Dedifferentiated amniotic fluid mesenchymal stem cell (primary cell): ENCODE data around the gene CNTNAP5.

Source experiments
- DNase-seq: peaks from one replicate; pipeline ENCODE4 v3.0.0-alpha.2; 2016; ENCODE audit errors: extremely low spot score

Gene CNTNAP5

DNA sequence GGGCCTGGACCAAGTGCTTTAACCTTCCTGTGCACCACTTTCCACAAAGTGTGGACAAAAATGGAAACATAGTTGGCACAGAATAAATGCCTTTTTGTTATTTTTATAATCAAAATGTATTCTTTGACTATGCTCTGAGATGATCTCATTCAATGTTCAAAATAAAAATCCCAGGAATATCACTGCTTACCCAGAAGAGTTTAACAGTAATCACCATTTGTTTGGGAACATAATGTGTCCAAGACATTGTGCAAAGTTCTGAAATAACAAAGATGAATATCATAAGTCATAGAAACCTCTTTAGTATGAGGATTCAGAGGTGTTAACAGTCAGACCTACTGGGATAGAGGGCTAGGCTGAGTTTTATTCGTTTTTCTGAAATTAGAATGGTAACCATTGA lies 668.1 kb downstream of the CNTNAP5 start:
- no peak for DNase-seq

GRCh38 chr2:124698979-124699565 lies 674.0 kb downstream of the CNTNAP5 start:
- no peak for DNase-seq

DNA sequence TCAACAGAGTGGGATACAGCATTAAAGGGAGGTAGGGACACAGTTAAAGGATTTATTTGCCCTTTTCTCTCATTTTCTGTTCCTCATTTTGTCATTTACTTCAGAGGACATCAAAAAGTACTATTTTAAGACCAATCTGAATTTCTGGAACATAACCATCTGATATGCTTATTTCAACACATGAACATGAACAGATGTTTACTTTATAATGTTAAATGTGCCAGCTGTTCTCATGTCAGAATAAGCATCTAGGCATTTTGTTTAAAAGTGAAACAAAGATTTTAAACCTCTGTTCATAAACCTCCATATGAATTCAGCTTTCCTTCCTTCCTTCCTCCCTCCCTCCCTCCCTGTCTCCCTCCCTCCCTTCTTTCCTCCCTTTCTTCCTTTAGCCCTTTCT lies 677.7 kb downstream of the CNTNAP5 start:
- DNase-seq: no peak

GRCh38 chr2:124704071-124704925 lies 679.2 kb downstream of the CNTNAP5 start:
- DNase-seq: no peak

GRCh38 chr2:124708661-124709060 lies 683.6 kb downstream of the CNTNAP5 start:
- no peak for DNase-seq

GRCh38 chr2:124713969-124714368 lies 688.9 kb downstream of the CNTNAP5 start:
- no peak for DNase-seq

DNA sequence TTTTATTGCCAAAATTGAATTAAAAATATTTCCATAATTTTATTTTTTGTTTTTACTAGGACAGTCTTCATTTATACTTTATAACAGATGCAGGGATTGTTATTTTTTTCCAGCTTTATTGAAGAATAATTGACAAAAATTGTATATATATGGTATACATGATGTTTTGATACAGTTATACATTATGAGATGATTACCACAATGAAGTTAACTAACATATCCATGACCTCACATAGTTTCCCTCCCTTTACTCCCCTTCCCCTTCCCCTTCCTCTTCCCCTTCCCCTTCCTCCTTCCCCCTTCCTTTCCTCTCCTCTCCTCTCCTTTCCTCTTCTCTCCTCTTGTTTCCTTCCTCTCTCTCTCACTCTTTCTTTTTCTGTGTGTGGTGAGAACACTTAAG lies 700.1 kb downstream of the CNTNAP5 start:
- DNase-seq: no peak

DNA sequence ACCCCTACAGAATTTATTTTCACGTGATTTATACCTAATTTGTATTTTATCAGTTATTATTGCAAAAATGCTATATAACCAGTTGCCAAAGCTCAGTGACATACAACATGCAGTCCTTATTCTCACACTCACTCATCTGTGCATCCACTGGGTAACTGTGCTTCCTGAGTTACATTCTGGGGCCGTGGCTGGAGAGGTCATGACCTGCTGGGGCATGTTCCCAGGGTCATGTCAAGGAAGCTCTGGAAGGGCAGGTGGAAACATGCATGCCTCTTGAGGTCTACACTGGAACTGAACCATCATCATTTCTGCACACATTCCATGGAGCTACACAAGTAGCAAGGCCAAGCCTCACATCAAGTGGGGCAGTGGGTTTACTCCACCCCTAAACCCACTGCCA lies 715.5 kb downstream of the CNTNAP5 start:
- no peak for DNase-seq

DNA sequence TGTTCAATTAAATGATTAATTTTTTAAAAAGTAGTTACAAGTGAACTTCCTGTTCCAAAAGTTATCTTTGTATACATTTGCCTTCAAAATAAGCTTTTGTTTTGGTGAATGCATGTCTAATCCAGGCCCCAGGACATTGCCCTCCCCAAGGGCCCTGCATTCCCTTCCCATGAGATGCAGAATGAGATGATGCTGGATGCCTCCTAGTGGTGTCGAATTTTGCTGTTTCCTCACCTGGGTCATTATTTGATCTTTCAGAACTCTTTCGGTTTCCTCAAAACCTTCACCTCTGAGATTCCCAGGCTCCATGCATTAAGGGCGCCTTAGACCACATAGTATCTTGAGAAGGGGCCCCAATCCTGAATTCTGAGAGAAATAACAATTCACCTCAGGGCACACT lies 728.8 kb downstream of the CNTNAP5 start:
- no peak for DNase-seq

- no peak for DNase-seq
Measured at GRCh38 chr2:124755386-124755785, 730.3 kb downstream of the CNTNAP5 start.

DNA sequence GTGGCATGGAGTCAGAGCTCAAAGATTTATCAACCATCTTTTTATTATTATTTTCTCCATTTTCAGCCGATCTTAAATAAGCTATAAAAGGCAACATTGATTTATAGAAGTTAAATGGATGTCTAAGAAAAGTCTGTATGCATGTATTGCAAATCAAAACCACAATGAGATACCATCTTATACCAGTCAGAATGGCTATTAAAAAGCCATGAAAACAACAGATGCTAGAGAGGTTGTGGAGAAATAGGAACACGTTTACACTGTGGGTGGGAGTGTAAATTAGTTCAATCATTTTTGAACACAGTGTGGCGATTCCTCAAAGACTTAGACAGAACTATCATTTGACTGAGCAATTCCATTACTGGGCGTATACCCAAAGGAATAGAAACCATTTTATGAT lies 731.0 kb downstream of the CNTNAP5 start:
- DNase-seq: no peak

- no peak for DNase-seq
Measured at GRCh38 chr2:124762388-124762787, 737.3 kb downstream of the CNTNAP5 start.

DNA sequence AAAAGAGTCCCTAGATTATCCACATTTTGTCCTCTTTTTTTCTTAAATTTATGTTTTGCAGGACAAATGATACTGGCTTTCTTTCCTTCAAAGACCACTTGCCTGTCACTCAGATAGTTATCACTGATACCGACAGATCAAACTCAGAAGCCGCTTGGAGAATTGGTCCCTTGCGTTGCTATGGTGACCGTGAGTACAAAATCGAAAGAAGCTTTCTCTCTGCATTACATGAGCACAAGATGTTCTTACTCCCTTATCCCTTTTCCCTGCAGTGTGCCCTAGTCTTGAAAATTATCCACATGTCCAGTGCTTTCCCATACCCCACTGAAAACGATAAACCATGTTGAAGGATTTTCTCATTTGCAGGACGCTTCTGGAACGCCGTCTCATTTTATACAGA lies 738.5 kb downstream of the CNTNAP5 start:
- DNase-seq: no peak

GRCh38 chr2:124774781-124775180 lies 749.7 kb downstream of the CNTNAP5 start:
- no peak for DNase-seq

DNA sequence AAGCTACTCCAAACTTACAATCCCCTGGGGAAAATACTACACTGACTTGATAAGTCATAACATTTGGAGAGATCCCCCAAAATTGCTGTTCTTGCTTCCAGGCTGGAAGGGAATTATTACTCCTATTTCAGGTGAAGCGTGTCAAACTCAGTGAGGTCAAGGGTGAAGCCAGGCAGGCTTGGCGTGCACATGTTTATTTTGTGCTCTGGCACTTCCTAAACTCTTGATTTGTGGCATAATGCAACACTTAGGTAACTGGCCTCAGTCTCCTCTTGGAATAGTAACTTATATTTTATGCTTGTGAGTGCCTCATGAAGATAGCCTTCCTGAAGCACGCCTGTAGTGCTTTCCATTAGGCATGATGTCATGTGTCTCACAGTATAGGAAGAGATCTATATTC lies 751.2 kb downstream of the CNTNAP5 start:
- no peak for DNase-seq

GRCh38 chr2:124778076-124778475 lies 753.0 kb downstream of the CNTNAP5 start:
- DNase-seq: no peak

DNA sequence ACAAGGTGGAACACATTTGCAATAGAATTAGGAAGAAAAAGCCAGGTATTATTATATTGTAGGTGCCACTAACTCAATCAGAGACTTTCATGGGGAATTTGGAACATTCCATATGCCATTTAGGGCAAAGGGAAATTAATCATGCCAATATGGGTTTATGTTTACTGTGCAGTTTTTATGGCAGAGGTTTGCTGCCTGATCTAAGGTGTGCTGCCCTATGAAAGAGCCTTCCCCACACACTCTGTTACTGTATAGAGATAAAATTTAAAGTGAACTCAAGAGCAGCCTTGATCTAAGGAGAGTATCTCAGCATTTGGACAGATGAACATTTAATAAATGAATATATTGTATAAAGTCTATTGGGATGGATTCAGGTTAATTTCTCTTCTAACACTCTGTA lies 771.6 kb downstream of the CNTNAP5 start:
- DNase-seq: no peak

- no peak for DNase-seq
Measured at GRCh38 chr2:124797049-124797448, 772.0 kb downstream of the CNTNAP5 start.

GRCh38 chr2:124798551-124798950 lies 773.5 kb downstream of the CNTNAP5 start:
- no peak for DNase-seq

DNA sequence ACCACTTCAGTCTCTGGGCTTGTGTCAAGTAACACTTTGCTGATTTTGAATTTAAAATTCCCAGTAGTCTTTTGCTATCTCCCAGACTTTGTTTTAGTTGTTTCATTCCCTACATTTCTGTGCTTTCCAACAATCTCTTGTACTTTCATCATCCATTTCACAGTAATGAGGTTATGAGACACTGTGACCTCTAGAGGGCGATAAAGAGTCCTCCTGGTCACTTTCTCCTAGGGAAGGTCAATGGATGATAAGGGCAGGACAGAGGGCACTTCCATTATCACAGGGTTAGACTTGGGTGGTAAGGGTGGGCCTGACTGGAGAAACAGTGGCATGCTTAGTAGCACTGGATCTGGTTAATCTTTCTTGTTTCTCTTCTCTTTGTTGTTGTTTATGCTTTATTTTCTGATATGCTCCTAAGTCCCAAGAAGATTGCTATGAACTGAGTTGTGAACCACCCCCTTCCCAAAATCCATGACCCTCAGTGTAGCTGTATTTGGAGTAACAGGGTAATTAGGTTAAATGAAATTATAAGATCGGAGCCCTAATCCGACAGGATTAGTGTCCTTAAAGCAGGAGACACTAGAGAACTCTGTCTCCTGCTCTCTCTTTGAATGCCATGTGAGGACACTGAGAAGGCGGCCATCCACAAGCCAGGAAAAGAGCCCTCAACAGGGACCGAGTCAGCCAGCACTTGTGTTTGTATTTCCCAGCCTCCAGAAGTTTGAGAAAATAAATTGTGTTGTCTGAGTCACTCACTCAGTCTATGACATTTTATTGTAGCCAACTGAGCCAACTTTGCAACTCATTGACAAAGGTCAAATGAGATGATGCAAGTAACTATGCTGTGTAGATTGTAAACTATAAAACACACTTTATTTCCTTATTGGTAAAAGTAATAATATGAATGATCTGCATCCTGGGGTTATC lies 779.2 kb downstream of the CNTNAP5 start:
- no peak for DNase-seq

DNA sequence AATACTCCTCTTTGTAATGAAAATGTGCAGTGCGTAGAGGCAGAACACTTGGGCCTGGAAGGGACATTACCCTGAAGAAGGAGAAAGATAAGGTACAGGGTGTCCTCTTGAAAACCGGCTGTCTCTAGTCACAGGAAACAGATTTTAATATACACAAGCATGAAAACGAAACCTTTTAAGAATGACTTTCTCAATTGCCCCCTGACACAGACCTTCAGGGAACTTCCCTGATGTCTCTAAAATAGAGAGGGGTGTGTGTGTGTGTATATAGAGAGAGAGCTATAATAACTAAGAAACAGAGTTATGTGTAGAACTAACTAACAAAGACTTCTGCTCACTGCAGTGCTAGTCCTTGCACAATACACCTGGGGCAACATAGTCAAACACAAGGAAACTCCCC lies 780.0 kb downstream of the CNTNAP5 start:
- DNase-seq: no peak

DNA sequence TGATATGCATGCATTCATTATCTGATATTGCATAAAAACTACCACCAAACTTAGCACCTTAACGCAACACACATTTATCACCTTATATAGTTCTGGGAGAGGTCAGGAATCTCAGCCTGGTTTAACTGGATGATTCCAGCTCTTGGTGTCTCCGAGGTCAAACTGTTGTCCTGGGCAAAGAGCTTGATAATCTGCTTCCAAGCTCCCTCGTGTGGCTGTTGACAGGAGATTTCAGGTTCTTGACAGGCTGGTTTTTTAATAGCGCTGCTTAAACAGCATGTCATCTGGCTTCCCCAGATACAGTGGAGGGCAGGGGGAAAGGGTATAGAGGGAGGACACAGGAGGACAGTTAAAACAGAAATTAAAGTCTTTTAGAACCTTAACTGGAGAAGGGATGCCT lies 785.0 kb downstream of the CNTNAP5 start:
- no peak for DNase-seq
